ENCODE results near the gene LIMK1. TPM values are rescaled to one million over a fixed set of nuclear protein-coding genes. Genes with fewer than 3 reads are reported as not detected.

LIMK1 gene
- total and polyA plus RNA-seq, 3 donors from 2014 or later: 38.6 to 54.8 (median 42.4) TPM

DNA sequence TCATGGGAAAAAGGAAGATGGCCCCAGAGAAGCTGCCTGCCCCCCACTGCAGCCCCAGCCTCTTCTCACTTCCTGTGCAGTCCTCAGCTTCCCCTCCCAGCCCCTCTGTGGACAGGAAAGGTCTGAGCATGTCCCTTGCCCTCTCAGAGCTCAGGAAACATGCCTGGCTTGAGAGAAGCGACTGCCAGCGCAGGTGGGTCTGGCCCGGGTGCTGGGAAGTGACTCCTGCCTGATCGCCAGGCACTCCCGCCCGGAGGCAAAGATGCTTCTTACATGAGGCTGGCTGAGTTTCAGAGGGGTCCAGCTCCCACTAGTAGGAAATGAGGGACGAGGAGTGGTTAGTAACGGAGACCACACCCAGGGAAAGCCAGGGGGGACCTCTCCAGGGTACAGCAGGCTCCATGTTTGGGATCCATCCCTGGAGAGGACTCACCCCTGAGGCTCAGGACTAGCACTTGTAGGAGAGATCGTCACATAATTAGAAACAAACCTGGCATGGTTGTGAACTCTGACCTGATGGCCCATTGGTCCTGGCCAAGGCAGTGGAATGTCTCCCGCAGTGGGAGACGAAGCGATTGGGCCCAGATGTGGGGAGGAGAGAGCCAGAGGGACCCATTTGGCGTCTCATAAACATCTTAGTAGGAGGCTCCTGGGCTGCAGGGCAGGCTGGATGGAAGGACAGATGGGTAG, 43.4 kb upstream of the LIMK1 start:
- Histone ChIP-seq H3K27ac (no peak overlapping the region), H3K27me3 (no peaks in the 10 kb centered on the region), H3K9me3 (no peaks in the 10 kb centered on the region), H3K36me3 (ENCODE audit: low read depth, missing control alignments) (no peaks in the 10 kb centered on the region), H3K4me1 (peaks cover 5% of the 10 kb centered on the region), H3K4me3 (no peak overlapping the region)
- no peak for TF ChIP-seq POLR2A (IDR thresholded peaks at IDR 0.05)
- TF ChIP-seq, protein P1, sequence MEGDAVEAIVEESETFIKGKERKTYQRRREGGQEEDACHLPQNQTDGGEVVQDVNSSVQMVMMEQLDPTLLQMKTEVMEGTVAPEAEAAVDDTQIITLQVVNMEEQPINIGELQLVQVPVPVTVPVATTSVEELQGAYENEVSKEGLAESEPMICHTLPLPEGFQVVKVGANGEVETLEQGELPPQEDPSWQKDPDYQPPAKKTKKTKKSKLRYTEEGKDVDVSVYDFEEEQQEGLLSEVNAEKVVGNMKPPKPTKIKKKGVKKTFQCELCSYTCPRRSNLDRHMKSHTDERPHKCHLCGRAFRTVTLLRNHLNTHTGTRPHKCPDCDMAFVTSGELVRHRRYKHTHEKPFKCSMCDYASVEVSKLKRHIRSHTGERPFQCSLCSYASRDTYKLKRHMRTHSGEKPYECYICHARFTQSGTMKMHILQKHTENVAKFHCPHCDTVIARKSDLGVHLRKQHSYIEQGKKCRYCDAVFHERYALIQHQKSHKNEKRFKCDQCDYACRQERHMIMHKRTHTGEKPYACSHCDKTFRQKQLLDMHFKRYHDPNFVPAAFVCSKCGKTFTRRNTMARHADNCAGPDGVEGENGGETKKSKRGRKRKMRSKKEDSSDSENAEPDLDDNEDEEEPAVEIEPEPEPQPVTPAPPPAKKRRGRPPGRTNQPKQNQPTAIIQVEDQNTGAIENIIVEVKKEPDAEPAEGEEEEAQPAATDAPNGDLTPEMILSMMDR (IDR thresholded peaks at IDR 0.05): no peak
- intact Hi-C loops (cut with DNase I; ENCODE audit: low total_unique reads): no loop called here
- 71 to 76% methylated on average over 12 to 13 of the region's 13 CpGs for WGBS, 2 donors
- no peak for DNase-seq

- no peaks in the 10 kb centered on the region for H3K27me3 ChIP-seq
- H3K36me3 ChIP-seq (ENCODE audit: low read depth, missing control alignments): no peaks in the 10 kb centered on the region
- peaks cover 5% of the 10 kb centered on the region for H3K4me1 ChIP-seq
- TF ChIP-seq, protein P1 (IDR thresholded peaks at IDR 0.05): no peak
- no peak for TF ChIP-seq POLR2A (IDR thresholded peaks at IDR 0.05)
- DNase-seq: no peak
- no peaks in the 10 kb centered on the region for H3K9me3 ChIP-seq
- no peak overlapping the region for H3K27ac ChIP-seq
- intact Hi-C loops (cut with DNase I; ENCODE audit: low total_unique reads): no loop called here
- no peak overlapping the region for H3K4me3 ChIP-seq
- WGBS, 2 donors: 91 to 93% methylated on average over 8 to 12 of the region's 12 CpGs
Observed at GRCh38 chr7:74040791-74041520, 42.6 kb upstream of the LIMK1 start.

GRCh38 chr7:74042746-74043522, 40.7 kb upstream of the LIMK1 start:
- no peak for DNase-seq
- H3K27me3 ChIP-seq: no peaks in the 10 kb centered on the region
- intact Hi-C loops (cut with DNase I; ENCODE audit: low total_unique reads): no loop called here
- H3K9me3 ChIP-seq: no peaks in the 10 kb centered on the region
- H3K4me3 ChIP-seq: no peak overlapping the region
- 72 to 77% methylated on average over 14 to 24 of the region's 24 CpGs for WGBS, 2 donors
- H3K27ac ChIP-seq: peak overlapping the region in 1 of 2 donors; percentile 56
- peaks cover 5% of the 10 kb centered on the region for H3K4me1 ChIP-seq
- no peak for TF ChIP-seq POLR2A (IDR thresholded peaks at IDR 0.05)
- TF ChIP-seq, protein P1 (IDR thresholded peaks at IDR 0.05): no peak
- no peaks in the 10 kb centered on the region for H3K36me3 ChIP-seq (ENCODE audit: low read depth, missing control alignments)

DNA sequence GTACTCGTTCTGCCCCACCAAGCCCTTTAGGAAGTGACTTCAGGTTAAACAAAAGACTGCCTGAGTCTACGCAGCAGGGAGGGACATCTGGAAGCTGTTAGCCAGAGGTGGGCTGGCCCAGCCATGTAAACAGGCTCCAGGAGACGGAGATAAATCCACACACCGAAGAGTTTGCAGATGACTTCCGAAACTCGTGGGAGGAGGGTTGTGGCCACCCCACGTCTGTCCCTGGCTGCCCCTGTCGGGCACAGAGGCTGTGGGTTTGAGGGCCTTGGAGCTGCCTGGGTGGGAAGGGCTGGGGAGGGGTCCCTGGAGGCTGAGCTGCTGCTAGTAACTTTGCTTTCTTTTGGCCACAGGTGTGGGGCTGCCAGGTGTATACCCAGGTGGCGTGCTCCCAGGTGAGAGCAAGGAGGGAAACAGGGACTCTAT, 40.1 kb upstream of the LIMK1 start:
- no peaks in the 10 kb centered on the region for H3K36me3 ChIP-seq (ENCODE audit: low read depth, missing control alignments)
- H3K4me3 ChIP-seq: no peak overlapping the region
- no peaks in the 10 kb centered on the region for H3K27me3 ChIP-seq
- WGBS, 2 donors: 69 to 100% methylated on average over 1 to 9 of the region's 9 CpGs
- no peak for DNase-seq
- peak overlapping the region in 1 of 2 donors; percentile 56 for H3K27ac ChIP-seq
- no peaks in the 10 kb centered on the region for H3K9me3 ChIP-seq
- TF ChIP-seq, protein P1 (IDR thresholded peaks at IDR 0.05): no peak
- TF ChIP-seq POLR2A (IDR thresholded peaks at IDR 0.05): no peak
- peaks cover 5% of the 10 kb centered on the region for H3K4me1 ChIP-seq
- intact Hi-C loops (cut with DNase I; ENCODE audit: low total_unique reads): no loop called here

Measured in testis (tissue), 3 donors.